CD14-positive monocyte (primary cell): ENCODE data around the gene RSRP1. TPM values are rescaled to one million over a fixed set of nuclear protein-coding genes. Genes with fewer than 3 reads are reported as not detected.

Experiments
- DNase-seq, 3 donors: peaks; one replicate each; pipeline ENCODE4 v3.0.0-alpha.2; 2011 to 2022
- H2AFZ ChIP-seq: 2 replicates; pipeline ENCODE4 v1.6.0; 2012; ENCODE audit warnings: mild to moderate bottlenecking, low read depth, low read length, inconsistent platforms; ENCODE audit not compliant: insufficient read depth, poor library complexity, severe bottlenecking
- H3K27ac ChIP-seq, 2 donors: 1 replicate in 1 of 2; 2 replicates in 1 of 2; pipeline ENCODE4 v1.5.1; 2012 to 2013; ENCODE audit warnings: low read length in 2 of 2, control low read depth in 1 of 2, inconsistent platforms in 1 of 2, low read depth in 1 of 2, mild to moderate bottlenecking in 1 of 2
- H3K27me3 ChIP-seq, 2 donors: one replicate each; pipeline versions ENCODE4 v1.6.0 to v1.6.1; 2011 to 2013; ENCODE audit warnings: low read length in 2 of 2; ENCODE audit not compliant: control insufficient read depth in 2 of 2, insufficient read depth in 2 of 2
- H3K36me3 ChIP-seq, 2 donors: replicated peaks in 1 of 2; 1 replicate in 1 of 2; 2 replicates in 1 of 2; pipeline versions ENCODE4 v1.5.1 to v1.6.1; 2012 to 2013; ENCODE audit warnings: low read length in 2 of 2, control low read depth in 1 of 2, inconsistent platforms in 1 of 2, mild to moderate bottlenecking in 1 of 2; ENCODE audit not compliant: insufficient read depth in 2 of 2, control insufficient read depth in 1 of 2
- H3K4me1 ChIP-seq, 2 donors: 1 replicate in 1 of 2; 2 replicates in 1 of 2; pipeline versions ENCODE4 v1.5.1 to v1.6.1; 2012 to 2013; ENCODE audit warnings: low read length in 2 of 2, control low read depth in 1 of 2, inconsistent platforms in 1 of 2, mild to moderate bottlenecking in 1 of 2, moderate library complexity in 1 of 2; ENCODE audit not compliant: insufficient read depth in 2 of 2, control insufficient read depth in 1 of 2
- H3K4me2 ChIP-seq: replicated peaks from 2 replicates; pipeline ENCODE3; 2012; ENCODE audit warnings: low read length, moderate library complexity, mild to moderate bottlenecking; ENCODE audit not compliant: poor library complexity, severe bottlenecking; ENCODE audit errors: extremely low read depth
- H3K4me3 ChIP-seq, 3 experiments: fragments of 200-600 bp in 1 of 3; sonication (generic) in 1 of 3; replicated peaks in 1 of 3; 1 replicate in 2 of 3; 2 replicates in 1 of 3; pipeline ENCODE4 v1.5.1; 2011 to 2013; ENCODE audit warnings: low read length in 3 of 3, mild to moderate bottlenecking in 3 of 3, control low read depth in 2 of 3, low read depth in 2 of 3, inconsistent platforms in 1 of 3, moderate library complexity in 1 of 3
- H3K79me2 ChIP-seq: 2 replicates; pipeline ENCODE4 v1.6.0; 2012; ENCODE audit warnings: mild to moderate bottlenecking, control low read depth, inconsistent platforms, low read length, moderate library complexity; ENCODE audit not compliant: insufficient read depth
- H3K9ac ChIP-seq: 2 replicates; pipeline ENCODE4 v1.6.0; 2017; ENCODE audit warnings: low read length, mild to moderate bottlenecking; ENCODE audit not compliant: insufficient read depth, poor library complexity, severe bottlenecking
- H3K9me3 ChIP-seq, 2 donors: replicated peaks in 1 of 2; 1 replicate in 1 of 2; 2 replicates in 1 of 2; pipeline versions ENCODE4 v1.5.1 to v1.6.1; 2012 to 2013; ENCODE audit warnings: low read length in 2 of 2, control low read depth in 1 of 2; ENCODE audit not compliant: control insufficient read depth in 1 of 2, insufficient read depth in 1 of 2
- H4K20me1 ChIP-seq: 2 replicates; pipeline ENCODE4 v1.6.0; 2012; ENCODE audit warnings: mild to moderate bottlenecking, low read length, control low read depth, moderate library complexity; ENCODE audit not compliant: insufficient read depth
- H3K27ac Mint-ChIP-seq, 7 donors: one replicate each; pipeline ENCODE4 v1.8.0; 2020; ENCODE audit warnings: mild to moderate bottlenecking in 7 of 7, mixed read lengths in 7 of 7, moderate library complexity in 6 of 7, inconsistent platforms in 2 of 7
- H3K27me3 Mint-ChIP-seq, 3 donors: one replicate each; pipeline ENCODE4 v1.8.0; 2021 to 2022; ENCODE audit warnings: low read depth in 3 of 3, mild to moderate bottlenecking in 3 of 3, mixed read lengths in 3 of 3, moderate library complexity in 3 of 3, inconsistent platforms in 1 of 3
- H3K36me3 Mint-ChIP-seq, 2 donors: one replicate each; pipeline ENCODE4 v1.8.0; 2020; ENCODE audit warnings: mixed read lengths in 2 of 2, inconsistent platforms in 1 of 2, mild to moderate bottlenecking in 1 of 2
- H3K4me1 Mint-ChIP-seq: one replicate; pipeline ENCODE4 v1.8.0; 2020; ENCODE audit warnings: mild to moderate bottlenecking, mixed read lengths
- H3K4me3 Mint-ChIP-seq, 2 donors: one replicate each; pipeline ENCODE4 v1.8.0; 2020; ENCODE audit warnings: mild to moderate bottlenecking in 2 of 2, mixed read lengths in 2 of 2, moderate library complexity in 1 of 2
- H3K9me3 Mint-ChIP-seq, 7 donors: one replicate each; pipeline ENCODE4 v1.8.0; 2020 to 2022; ENCODE audit warnings: mixed read lengths in 7 of 7, mild to moderate bottlenecking in 6 of 7, moderate library complexity in 6 of 7, inconsistent platforms in 2 of 7
- WGBS: methylation state at CpG from one replicate; pipeline ENCODE4 v1.1.5; 2013; ENCODE audit warnings: missing lambda C conversion rate; ENCODE audit not compliant: insufficient coverage; 5-methylcytosine and 5-hydroxymethylcytosine counted together
- intact Hi-C, 2 donors: fragments of 100-400 bp; cut with micrococcal nuclease; formaldehyde crosslinking; loops; one replicate each; pipeline versions ENCODE4 v1.15.0 to v1.15.1; 2023
- polyA plus RNA-seq, 3 donors: library from polyadenylated mRNA; depleted of rRNA in 1 of 3; unstranded in 2 of 3; stranded (reverse) in 1 of 3; fragments of 300-500 nt in 2 of 3; fragments of >200 nt in 1 of 3; fragmentation: Illumina TruSeq in 2 of 3; gene quantifications; 1 replicate in 2 of 3; 2 replicates in 1 of 3; pipeline ENCODE4 v1.2.3, GENCODE V29; 2012 to 2021
- TF ChIP-seq, protein P1 (sequence below): fragments of 200-600 bp; IDR thresholded peaks from one replicate; pipeline ENCODE4 v1.8.0; 2022; ENCODE audit warnings: antibody characterized with exemption, mild to moderate bottlenecking

The RSRP1 gene
- polyA plus RNA-seq, 3 donors, result 23.6 to 272 (median 30.2) TPM

GRCh38 chr1:25246600-25247023 lies 642 bp downstream of the RSRP1 start:
- Mint-ChIP-seq H3K4me1 (peaks cover 38% of the 10 kb centered on the region), H3K27ac (peak overlapping the region; percentile 98 to 100 (median 99)), H3K36me3 (peaks cover 47 to 51% of the 10 kb centered on the region in 2 donors), H3K9me3 (peaks cover 0 to 5% (median 0%) of the 10 kb centered on the region in 7 donors), H3K27me3 (peaks cover 0 to 3% (median 0%) of the 10 kb centered on the region in 3 donors), H3K4me3 (peak overlapping the region; percentile 96 to 98)
- WGBS, result under 1% methylated on average over 53 of the region's 53 CpGs
- Histone ChIP-seq H3K79me2 (peaks cover 57% of the 10 kb centered on the region), H3K9ac (peak overlapping the region; percentile 92), H3K4me2 (peak overlapping the region; percentile 94), H2AFZ (no peak overlapping the region), H3K4me1 (peaks cover 28 to 46% of the 10 kb centered on the region in 2 donors), H3K27me3 (no peaks in the 10 kb centered on the region), H3K9me3 (no peaks in the 10 kb centered on the region), H3K27ac (peak overlapping the region; percentile 98), H3K4me3 (peak overlapping the region; percentile 57 to 99 (median 85)), H3K36me3 (peaks cover 40 to 44% of the 10 kb centered on the region in 2 donors), H4K20me1 (peaks cover 53% of the 10 kb centered on the region)
- intact Hi-C loops, result loop anchor here in 1 of 2 donors (5.0 kb wide), 1 partner anchor 91 kb away; the partner anchor contains the start of gene TMEM50A
- TF ChIP-seq, protein P1, sequence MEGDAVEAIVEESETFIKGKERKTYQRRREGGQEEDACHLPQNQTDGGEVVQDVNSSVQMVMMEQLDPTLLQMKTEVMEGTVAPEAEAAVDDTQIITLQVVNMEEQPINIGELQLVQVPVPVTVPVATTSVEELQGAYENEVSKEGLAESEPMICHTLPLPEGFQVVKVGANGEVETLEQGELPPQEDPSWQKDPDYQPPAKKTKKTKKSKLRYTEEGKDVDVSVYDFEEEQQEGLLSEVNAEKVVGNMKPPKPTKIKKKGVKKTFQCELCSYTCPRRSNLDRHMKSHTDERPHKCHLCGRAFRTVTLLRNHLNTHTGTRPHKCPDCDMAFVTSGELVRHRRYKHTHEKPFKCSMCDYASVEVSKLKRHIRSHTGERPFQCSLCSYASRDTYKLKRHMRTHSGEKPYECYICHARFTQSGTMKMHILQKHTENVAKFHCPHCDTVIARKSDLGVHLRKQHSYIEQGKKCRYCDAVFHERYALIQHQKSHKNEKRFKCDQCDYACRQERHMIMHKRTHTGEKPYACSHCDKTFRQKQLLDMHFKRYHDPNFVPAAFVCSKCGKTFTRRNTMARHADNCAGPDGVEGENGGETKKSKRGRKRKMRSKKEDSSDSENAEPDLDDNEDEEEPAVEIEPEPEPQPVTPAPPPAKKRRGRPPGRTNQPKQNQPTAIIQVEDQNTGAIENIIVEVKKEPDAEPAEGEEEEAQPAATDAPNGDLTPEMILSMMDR, result no peak
- DNase-seq, result no peak

DNA sequence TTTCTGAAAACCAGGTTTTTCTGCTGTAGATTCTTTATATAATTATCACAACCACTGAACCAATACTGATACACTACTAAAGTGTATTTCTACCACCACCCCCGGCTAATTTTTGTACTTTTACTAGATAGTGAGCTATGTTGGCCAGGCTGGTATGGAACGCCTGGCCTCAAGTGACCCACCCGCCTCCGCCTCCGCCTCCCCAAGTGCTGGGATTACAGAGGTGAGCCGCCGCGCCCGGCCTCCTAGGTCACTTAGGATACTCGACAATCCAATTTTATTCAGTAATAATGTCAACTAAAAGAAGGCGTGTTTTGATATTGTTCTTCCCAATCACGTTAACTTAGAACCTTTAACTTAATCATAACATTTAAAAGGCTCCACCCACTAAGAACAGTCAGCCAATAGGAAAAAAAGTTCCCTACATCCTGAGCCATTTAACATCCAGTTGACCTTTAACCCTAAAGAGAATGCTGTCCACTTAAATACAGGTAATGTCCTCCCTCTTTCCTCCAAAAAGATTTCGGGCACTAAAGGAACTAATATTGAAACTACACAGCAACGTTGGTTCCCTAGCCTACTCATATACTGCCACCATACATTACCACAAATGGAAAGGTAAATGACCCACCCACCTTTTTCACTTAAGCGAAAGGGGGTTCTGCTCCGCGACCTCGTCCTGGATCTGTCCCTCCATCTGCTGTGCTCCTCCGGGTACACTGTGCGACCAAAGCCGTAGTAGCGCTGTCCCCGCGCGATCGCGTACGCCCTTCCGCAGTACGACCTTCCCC lies 1.2 kb downstream of the RSRP1 start:
- H3K4me3 ChIP-seq, result peak overlapping the region; percentile 57 to 99 (median 85)
- H3K9me3 ChIP-seq, result no peaks in the 10 kb centered on the region
- peaks cover 0 to 5% (median 0%) of the 10 kb centered on the region in 7 donors for H3K9me3 Mint-ChIP-seq
- H3K9ac ChIP-seq, result peak overlapping the region; percentile 92
- H3K4me3 Mint-ChIP-seq, result peak overlapping the region; percentile 96 to 98
- peaks cover 52 to 57% of the 10 kb centered on the region in 2 donors for H3K36me3 Mint-ChIP-seq
- peaks cover 42% of the 10 kb centered on the region for H3K4me1 Mint-ChIP-seq
- no peaks in the 10 kb centered on the region for H3K27me3 ChIP-seq
- TF ChIP-seq, protein P1, result no peak
- H2AFZ ChIP-seq, result no peak overlapping the region
- peaks cover 28 to 52% of the 10 kb centered on the region in 2 donors for H3K4me1 ChIP-seq
- peaks cover 0 to 3% (median 0%) of the 10 kb centered on the region in 3 donors for H3K27me3 Mint-ChIP-seq
- WGBS, result under 1% methylated on average over 18 of the region's 30 CpGs
- peaks cover 62% of the 10 kb centered on the region for H3K79me2 ChIP-seq
- H3K27ac Mint-ChIP-seq, result peak overlapping the region; percentile 98 to 100 (median 99)
- intact Hi-C loops, result loop anchor here in 1 of 2 donors (5.0 kb wide), 1 partner anchor 91 kb away; the partner anchor contains the start of gene TMEM50A
- peak in 2 of 3 donors; percentile 11 to 16 for DNase-seq
- H3K4me2 ChIP-seq, result peak overlapping the region; percentile 94
- peaks cover 59% of the 10 kb centered on the region for H4K20me1 ChIP-seq
- peaks cover 43 to 50% of the 10 kb centered on the region in 2 donors for H3K36me3 ChIP-seq
- peak overlapping the region; percentile 98 for H3K27ac ChIP-seq
